HG03103 (cell line): ENCODE results near the gene ESYT1.

ENCODE experiments used
- ATAC-seq: cut with Tn5 transposase; IDR thresholded peaks from one replicate; pipeline ENCODE4 v1.9.1; 2021; ENCODE audit warnings: low read depth; ENCODE audit not compliant: unreplicated experiment

Gene ESYT1

GRCh38 chr12:56186957-56187356 lies 58.9 kb downstream of the ESYT1 start:
- ATAC-seq, result no peak

- no peak for ATAC-seq
These were observed 60.2 kb downstream of the ESYT1 start for GRCh38 chr12:56188131-56188777.

DNA sequence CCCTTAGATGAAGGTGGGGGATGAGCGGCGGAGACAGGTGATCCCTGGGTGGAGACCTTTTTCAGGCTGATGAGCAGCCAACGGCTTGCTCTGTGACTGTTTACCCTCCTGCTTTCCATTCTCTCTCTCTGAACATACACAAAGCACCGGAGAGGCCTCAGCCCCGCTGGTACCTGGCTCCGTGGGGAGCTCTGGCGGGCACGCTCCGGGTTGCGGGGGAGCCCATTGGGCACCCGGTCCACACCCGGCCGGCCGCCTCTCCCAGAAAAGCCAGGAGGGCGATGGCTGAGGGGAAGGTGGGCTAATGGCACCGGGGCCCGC lies 60.7 kb downstream of the ESYT1 start:
- ATAC-seq, result no peak

- peak; percentile 71 for ATAC-seq
These were observed 61.2 kb downstream of the ESYT1 start, which contains the start of gene SMARCC2 for GRCh38 chr12:56189099-56189917. TSS of gene SMARCC2 (minus strand) at chr12:56189483. CDS start at chr12:56189461, 22 bp downstream.

DNA sequence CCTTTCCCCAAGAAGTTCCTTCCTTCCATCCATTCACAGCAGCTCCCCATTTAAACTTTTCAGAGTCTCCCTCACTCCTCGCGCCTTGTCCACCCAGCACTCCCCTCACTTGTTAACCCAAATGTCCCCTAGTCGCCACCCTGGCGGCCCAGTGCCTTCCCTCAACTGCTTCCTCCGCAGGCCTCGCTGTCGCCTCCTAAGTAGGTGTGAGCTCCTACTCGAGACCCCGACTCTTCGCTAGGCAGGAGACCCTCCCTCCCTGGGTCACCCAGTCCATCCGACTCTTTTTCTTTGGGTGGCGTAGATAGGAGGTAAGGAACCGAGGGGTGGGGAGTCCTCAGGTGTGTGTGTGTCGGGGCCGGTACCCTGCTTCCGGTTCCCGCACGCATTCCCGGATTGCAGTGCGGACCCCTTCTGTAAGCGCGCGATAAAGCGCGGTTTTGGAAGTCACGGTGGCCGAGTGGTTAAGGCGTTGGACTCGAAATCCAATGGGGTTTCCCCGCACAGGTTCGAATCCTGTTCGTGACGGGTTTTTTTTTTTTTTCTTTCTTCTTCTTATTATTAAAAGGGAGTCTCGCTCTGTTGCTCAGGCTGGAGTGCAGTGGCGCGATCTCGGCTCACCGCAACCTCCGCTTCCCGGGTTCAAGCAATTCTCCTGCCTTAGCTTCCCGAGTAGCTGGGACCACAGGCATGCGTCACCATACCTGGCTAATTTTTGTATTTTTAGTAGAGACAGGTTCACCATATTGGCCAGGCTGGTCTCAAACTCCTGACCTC lies 62.0 kb downstream of the ESYT1 start:
- peak; percentile 34 for ATAC-seq

GRCh38 chr12:56190695-56191155 lies 62.7 kb downstream of the ESYT1 start:
- no peak for ATAC-seq

DNA sequence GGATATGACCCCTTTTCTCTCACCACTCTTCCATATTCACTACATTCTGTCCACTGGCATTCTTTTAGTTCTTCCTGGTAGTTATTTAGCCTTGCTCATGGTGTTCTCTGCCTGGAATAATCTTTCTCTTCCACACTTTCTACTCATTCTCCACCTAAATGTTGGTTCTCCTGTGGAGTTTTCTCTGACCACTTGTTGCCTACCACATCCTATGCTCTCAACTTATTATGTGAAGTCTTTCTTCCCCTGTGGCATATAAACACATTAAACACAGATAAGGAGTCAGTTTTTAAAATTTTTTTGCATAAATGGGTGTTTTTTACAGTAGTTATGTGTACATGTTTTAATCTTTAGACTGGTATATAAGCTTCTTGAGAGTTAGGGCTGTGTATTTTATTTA lies 64.5 kb downstream of the ESYT1 start:
- no peak for ATAC-seq

DNA sequence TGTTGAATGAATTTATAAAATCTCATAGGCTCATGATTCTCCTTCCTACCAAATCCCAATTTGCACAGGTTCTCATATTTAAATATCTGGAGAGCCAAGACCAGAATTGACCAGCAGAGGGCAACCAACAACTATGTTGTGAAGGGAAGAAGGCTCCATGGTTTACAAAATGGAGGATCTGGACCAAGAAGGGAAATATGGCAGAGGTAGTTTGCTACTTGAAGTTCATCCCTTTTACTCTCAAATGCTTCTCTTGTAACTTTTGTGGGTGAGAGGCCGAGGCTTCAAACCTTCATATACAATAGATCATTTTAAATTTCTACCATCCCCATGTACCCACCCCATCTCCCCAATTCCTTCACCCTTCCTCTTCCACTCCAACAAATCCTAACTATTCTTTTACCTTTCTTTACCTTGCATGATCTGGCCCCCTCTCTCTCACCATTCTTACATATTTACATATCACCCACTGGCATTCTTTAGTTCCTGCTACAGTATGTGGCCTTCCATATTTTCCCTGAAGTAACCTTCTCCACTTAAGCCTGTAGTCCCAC lies 65.0 kb downstream of the ESYT1 start:
- ATAC-seq, result no peak
